Measurements from ENCODE around the gene SYPL1. TPM values are rescaled to one million over a fixed set of nuclear protein-coding genes. Genes with fewer than 3 reads are reported as not detected.

The SYPL1 gene
- polyA plus RNA-seq, 1 donor from 2014 or later: 17.4 TPM

- Histone ChIP-seq H3K4me3 (ENCODE audit: low read length) (no peak overlapping the region), H3K27me3 (ENCODE audit: insufficient read depth, low read depth, low read length) (no peaks in the 10 kb centered on the region), H3K9me2 (ENCODE audit: insufficient read depth, low read length) (no peaks in the 10 kb centered on the region), H3K79me2 (replicated peaks; ENCODE audit: insufficient read depth, low read length) (no peaks in the 10 kb centered on the region), H3K9me3 (ENCODE audit: low read length) (no peaks in the 10 kb centered on the region), H3K27ac (ENCODE audit: low read length) (no peak overlapping the region), H3K9ac (ENCODE audit: low read length) (no peak overlapping the region), H4K20me1 (ENCODE audit: insufficient read depth) (no peaks in the 10 kb centered on the region), H3K4me2 (ENCODE audit: low read length) (no peak overlapping the region), H3K36me3 (ENCODE audit: insufficient read depth, low read length) (no peaks in the 10 kb centered on the region), H3F3A (ENCODE audit: insufficient read depth, low read length, poor library complexity, severe bottlenecking) (no peaks in the 10 kb centered on the region), H2AFZ (ENCODE audit: low read depth, low read length) (no peak overlapping the region)
- TF ChIP-seq MXI1 (conservative IDR thresholded peaks at IDR 0.05; ENCODE audit: poor library complexity, severe bottlenecking) (no peak), EZH2 (IDR thresholded peaks at IDR 0.05; ENCODE audit: borderline replicate concordance, insufficient read depth, low read length, poor library complexity, severe bottlenecking) (no peak), REST (IDR thresholded peaks at IDR 0.05; ENCODE audit: borderline replicate concordance) (no peak), RAD21 (conservative IDR thresholded peaks at IDR 0.05) (no peak), SMC3 (conservative IDR thresholded peaks at IDR 0.05; ENCODE audit: poor library complexity) (no peak), POLR2AphosphoS5 (IDR thresholded peaks at IDR 0.05) (no peak), EP300 (conservative IDR thresholded peaks at IDR 0.05; ENCODE audit: poor library complexity, severe bottlenecking) (no peak), TAF1 (IDR thresholded peaks at IDR 0.05; ENCODE audit: low read depth) (no peak)
- TF ChIP-seq, protein P1, sequence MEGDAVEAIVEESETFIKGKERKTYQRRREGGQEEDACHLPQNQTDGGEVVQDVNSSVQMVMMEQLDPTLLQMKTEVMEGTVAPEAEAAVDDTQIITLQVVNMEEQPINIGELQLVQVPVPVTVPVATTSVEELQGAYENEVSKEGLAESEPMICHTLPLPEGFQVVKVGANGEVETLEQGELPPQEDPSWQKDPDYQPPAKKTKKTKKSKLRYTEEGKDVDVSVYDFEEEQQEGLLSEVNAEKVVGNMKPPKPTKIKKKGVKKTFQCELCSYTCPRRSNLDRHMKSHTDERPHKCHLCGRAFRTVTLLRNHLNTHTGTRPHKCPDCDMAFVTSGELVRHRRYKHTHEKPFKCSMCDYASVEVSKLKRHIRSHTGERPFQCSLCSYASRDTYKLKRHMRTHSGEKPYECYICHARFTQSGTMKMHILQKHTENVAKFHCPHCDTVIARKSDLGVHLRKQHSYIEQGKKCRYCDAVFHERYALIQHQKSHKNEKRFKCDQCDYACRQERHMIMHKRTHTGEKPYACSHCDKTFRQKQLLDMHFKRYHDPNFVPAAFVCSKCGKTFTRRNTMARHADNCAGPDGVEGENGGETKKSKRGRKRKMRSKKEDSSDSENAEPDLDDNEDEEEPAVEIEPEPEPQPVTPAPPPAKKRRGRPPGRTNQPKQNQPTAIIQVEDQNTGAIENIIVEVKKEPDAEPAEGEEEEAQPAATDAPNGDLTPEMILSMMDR (IDR thresholded peaks at IDR 0.05; ENCODE audit: poor library complexity, severe bottlenecking): no peak
Observed at GRCh38 chr7:106117786-106118544, 5.9 kb upstream of the SYPL1 start.

- Histone ChIP-seq H4K20me1 (ENCODE audit: insufficient read depth) (no peaks in the 10 kb centered on the region), H3K36me3 (ENCODE audit: insufficient read depth, low read length) (no peaks in the 10 kb centered on the region), H2AFZ (ENCODE audit: low read depth, low read length) (no peak overlapping the region), H3K4me2 (ENCODE audit: low read length) (no peak overlapping the region), H3K9ac (ENCODE audit: low read length) (no peak overlapping the region), H3K27me3 (ENCODE audit: insufficient read depth, low read depth, low read length) (no peaks in the 10 kb centered on the region), H3K79me2 (replicated peaks; ENCODE audit: insufficient read depth, low read length) (peaks cover 2% of the 10 kb centered on the region), H3K9me3 (ENCODE audit: low read length) (no peaks in the 10 kb centered on the region), H3K9me2 (ENCODE audit: insufficient read depth, low read length) (no peaks in the 10 kb centered on the region), H3F3A (ENCODE audit: insufficient read depth, low read length, poor library complexity, severe bottlenecking) (no peaks in the 10 kb centered on the region), H3K4me3 (ENCODE audit: low read length) (no peak overlapping the region), H3K27ac (ENCODE audit: low read length) (no peak overlapping the region)
- TF ChIP-seq POLR2AphosphoS5 (IDR thresholded peaks at IDR 0.05) (no peak), EZH2 (IDR thresholded peaks at IDR 0.05; ENCODE audit: borderline replicate concordance, insufficient read depth, low read length, poor library complexity, severe bottlenecking) (no peak)
Observed at GRCh38 chr7:106116161-106116704, 4.1 kb upstream of the SYPL1 start.
